Caki2 (cell line): ENCODE data around the gene NPTXR. TPM values are rescaled to one million over a fixed set of nuclear protein-coding genes. Genes with fewer than 3 reads are reported as not detected.

ENCODE experiments used
- DNase-seq: peaks from one replicate; pipeline ENCODE4 v3.0.0-alpha.2; 2015; ENCODE audit warnings: low read depth
- in situ Hi-C: cut with HindIII; loops from 2 replicates; pipeline ENCODE4 v1.10.0; 2016; ENCODE audit warnings: low sequenced_read_pairs, low pct_unique_long_range_greater_than_20kb, mixed read lengths
- total RNA-seq: library from RNA; depleted of rRNA; stranded (reverse); fragments of >200 nt; shearing (Covaris generic); gene quantifications from 2 replicates; pipeline ENCODE4 v1.2.3, GENCODE V29; 2014; ENCODE audit warnings: low replicate concordance; rRNA removed

The NPTXR gene
- 6.2 and 6.7 TPM in 2 replicates for total RNA-seq

GRCh38 chr22:38843657-38844314 is at the start of gene NPTXR:
Gene NPTXR, minus strand, starts transcription at chr22:38844028.
- DNase-seq: peak; percentile 50
- in situ Hi-C loops: no loop called here

GRCh38 chr22:38891256-38891655 is 47.4 kb upstream of the NPTXR start:
- in situ Hi-C loops: no loop called here
- DNase-seq: no peak

GRCh38 chr22:38890377-38890776 is 46.5 kb upstream of the NPTXR start:
- in situ Hi-C loops: no loop called here
- no peak for DNase-seq

- in situ Hi-C loops: no loop called here
- no peak for DNase-seq
These were observed 42.5 kb upstream of the NPTXR start for GRCh38 chr22:38886333-38886732.

GRCh38 chr22:38882972-38883622 is 39.3 kb upstream of the NPTXR start:
- in situ Hi-C loops: no loop called here
- no peak for DNase-seq

GRCh38 chr22:38881997-38882879 is 38.4 kb upstream of the NPTXR start:
- in situ Hi-C loops: no loop called here

GRCh38 chr22:38881464-38881871 is 37.6 kb upstream of the NPTXR start:
- no peak for DNase-seq
- in situ Hi-C loops: no loop called here

More at GRCh38 chr22:38881997-38882879, 38.4 kb upstream of the NPTXR start:
- DNase-seq: no peak

- no peak for DNase-seq
- in situ Hi-C loops: no loop called here
These were observed 36.1 kb upstream of the NPTXR start for GRCh38 chr22:38879961-38880360.

GRCh38 chr22:38879108-38879729 is 35.4 kb upstream of the NPTXR start:
- no peak for DNase-seq
- in situ Hi-C loops: no loop called here

GRCh38 chr22:38878001-38878400 is 34.2 kb upstream of the NPTXR start:
- in situ Hi-C loops: no loop called here
- DNase-seq: no peak

- DNase-seq: no peak
- in situ Hi-C loops: no loop called here
These were observed 30.8 kb upstream of the NPTXR start for GRCh38 chr22:38874529-38875222.

GRCh38 chr22:38873469-38874411 is 29.9 kb upstream of the NPTXR start:
- no peak for DNase-seq
- in situ Hi-C loops: no loop called here

- in situ Hi-C loops: no loop called here
These were observed 29.0 kb upstream of the NPTXR start for GRCh38 chr22:38872831-38873248.

GRCh38 chr22:38872172-38872830 is 28.5 kb upstream of the NPTXR start, which contains the start of gene CBX6:
Gene CBX6, minus strand, starts transcription at chr22:38872216. Its CDS starts 26 bp downstream, at chr22:38872190.
- peak; percentile 95 for DNase-seq
- in situ Hi-C loops: no loop called here

More at GRCh38 chr22:38872831-38873248, 29.0 kb upstream of the NPTXR start:
- no peak for DNase-seq

GRCh38 chr22:38871360-38872171 is 27.7 kb upstream of the NPTXR start:
- DNase-seq: peak; percentile 40
- in situ Hi-C loops: no loop called here
